GM12875 (cell line): ENCODE results near the gene P2RY2.
"Not testable (repeated sequence)": the region's sequence is repeated elsewhere in the genome, so short reads cannot be mapped to it uniquely, and the experiment has no call there.

Experiments
- H3K4me3 ChIP-seq: one replicate; pipeline ENCODE4 v1.5.1; 2011; ENCODE audit warnings: low read depth, low read length, control low read depth
- CTCF ChIP-seq: IDR thresholded peaks from 2 replicates; pipeline ENCODE4 v1.5.1; 2011; ENCODE audit warnings: low read depth, mild to moderate bottlenecking, control low read depth, inconsistent platforms, low read length, moderate library complexity, borderline replicate concordance; ENCODE audit not compliant: insufficient read depth

The P2RY2 gene

GRCh38 chr11:73229321-73229895 lies 11.3 kb downstream of the P2RY2 start:
- TF ChIP-seq CTCF = no peak
- H3K4me3 ChIP-seq = no peak overlapping the region

GRCh38 chr11:73229896-73230875 lies 12.1 kb downstream of the P2RY2 start:
- no peak for TF ChIP-seq CTCF
- H3K4me3 ChIP-seq = no peak overlapping the region

GRCh38 chr11:73230931-73231330 lies 12.8 kb downstream of the P2RY2 start:
- no peak for TF ChIP-seq CTCF
- no peak overlapping the region for H3K4me3 ChIP-seq

GRCh38 chr11:73232487-73232886 lies 14.4 kb downstream of the P2RY2 start:
- not testable (repeated sequence) for H3K4me3 ChIP-seq

GRCh38 chr11:73233211-73233610 lies 15.1 kb downstream of the P2RY2 start:
- TF ChIP-seq CTCF = no peak
- no peak overlapping the region for H3K4me3 ChIP-seq

- TF ChIP-seq CTCF = no peak
These were observed 15.8 kb downstream of the P2RY2 start for GRCh38 chr11:73233692-73234470.

GRCh38 chr11:73234471-73235181 lies 16.5 kb downstream of the P2RY2 start:
- no peak overlapping the region for H3K4me3 ChIP-seq
- TF ChIP-seq CTCF = no peak

More at GRCh38 chr11:73233692-73234470, 15.8 kb downstream of the P2RY2 start:
- H3K4me3 ChIP-seq = no peak overlapping the region
